Activated CD4-positive, CD25-positive, alpha-beta regulatory T cell treated with anti-CD3 and anti-CD28 coated beads, Interleukin-2, amount 50 U/mL, for 24 hours (primary cell): ENCODE results near the gene LRGUK.
"Not testable (repeated sequence)": the region's sequence is repeated elsewhere in the genome, so short reads cannot be mapped to it uniquely, and the experiment has no call there.

Experiments
- ATAC-seq, 2 donors: fragments of 150-1000 bp; cut with Tn5 transposase; one replicate each; pipeline ENCODE4 v1.10.0; 2021; ENCODE audit warnings: mild to moderate bottlenecking in 1 of 2, moderate library complexity in 1 of 2

The LRGUK gene

GRCh38 chr7:134126966-134127848, at the start of gene LRGUK:
LRGUK (plus strand) TSS chr7:134127340; CDS start chr7:134127368, 28 bp downstream.
- peak; percentile 100 for ATAC-seq

GRCh38 chr7:134077560-134077959, 49.6 kb upstream of the LRGUK start:
- ATAC-seq, result not testable (repeated sequence)

- no peak for ATAC-seq
Observed at GRCh38 chr7:134078991-134079390, 48.1 kb upstream of the LRGUK start.

- ATAC-seq, result no peak
Observed at GRCh38 chr7:134081695-134082094, 45.4 kb upstream of the LRGUK start.

GRCh38 chr7:134083766-134084487, 43.2 kb upstream of the LRGUK start:
- no peak for ATAC-seq

- no peak for ATAC-seq
Observed at GRCh38 chr7:134084488-134085144, 42.5 kb upstream of the LRGUK start.

- no peak for ATAC-seq
Observed at GRCh38 chr7:134085311-134085710, 41.8 kb upstream of the LRGUK start.

- ATAC-seq, result no peak
Observed at GRCh38 chr7:134086998-134087735, 40.0 kb upstream of the LRGUK start.

GRCh38 chr7:134088199-134088598, 38.9 kb upstream of the LRGUK start:
- ATAC-seq, result no peak

GRCh38 chr7:134089446-134089845, 37.7 kb upstream of the LRGUK start:
- ATAC-seq, result no peak

GRCh38 chr7:134098072-134098471, 29.1 kb upstream of the LRGUK start:
- no peak for ATAC-seq

- no peak for ATAC-seq
Observed at GRCh38 chr7:134101716-134102115, 25.4 kb upstream of the LRGUK start.

GRCh38 chr7:134104166-134104565, 23.0 kb upstream of the LRGUK start:
- ATAC-seq, result no peak

GRCh38 chr7:134105841-134106240, 21.3 kb upstream of the LRGUK start:
- no peak for ATAC-seq

- ATAC-seq, result no peak
Observed at GRCh38 chr7:134108802-134109201, 18.3 kb upstream of the LRGUK start.

GRCh38 chr7:134113655-134114054, 13.5 kb upstream of the LRGUK start:
- no peak for ATAC-seq

GRCh38 chr7:134114992-134115391, 12.1 kb upstream of the LRGUK start:
- no peak for ATAC-seq

GRCh38 chr7:134120405-134120804, 6.7 kb upstream of the LRGUK start:
- no peak for ATAC-seq

- no peak for ATAC-seq
Observed at GRCh38 chr7:134121632-134122139, 5.5 kb upstream of the LRGUK start.

- ATAC-seq, result no peak
Observed at GRCh38 chr7:134122980-134123379, 4.2 kb upstream of the LRGUK start.

GRCh38 chr7:134126146-134126545, 994 bp upstream of the LRGUK start:
- ATAC-seq, result no peak

- no peak for ATAC-seq
Observed at GRCh38 chr7:134126596-134126965, 559 bp upstream of the LRGUK start.

GRCh38 chr7:134128829-134129228, 1.7 kb downstream of the LRGUK start:
- no peak for ATAC-seq
